HG03139 (cell line): ENCODE data around the gene GPBP1.
A peak's percentile ranks its signal among the peaks of the same experiment; 100 is the strongest.
"Not testable (repeated sequence)": the region's sequence is repeated elsewhere in the genome, so short reads cannot be mapped to it uniquely, and the experiment has no call there.

Experiments
- ATAC-seq: cut with Tn5 transposase; IDR thresholded peaks from one replicate; pipeline ENCODE4 v1.9.1; 2021; ENCODE audit not compliant: unreplicated experiment

Gene GPBP1

GRCh38 chr5:57173319-57174127 lies at the start of gene GPBP1:
Gene GPBP1, plus strand, starts transcription at chr5:57174059. Its CDS starts 40,072 bp downstream, at chr5:57214131.
- peak; percentile 66 for ATAC-seq

GRCh38 chr5:57128325-57128724 lies 45.5 kb upstream of the GPBP1 start:
- no peak for ATAC-seq

GRCh38 chr5:57133574-57133973 lies 40.3 kb upstream of the GPBP1 start:
- ATAC-seq: no peak

- no peak for ATAC-seq
These were observed 36.5 kb upstream of the GPBP1 start for GRCh38 chr5:57137401-57137800.

GRCh38 chr5:57152316-57152715 lies 21.5 kb upstream of the GPBP1 start:
- ATAC-seq: no peak

GRCh38 chr5:57155033-57155432 lies 18.8 kb upstream of the GPBP1 start:
- no peak for ATAC-seq

GRCh38 chr5:57157131-57157530 lies 16.7 kb upstream of the GPBP1 start:
- ATAC-seq: no peak

- ATAC-seq: no peak
These were observed 16.2 kb upstream of the GPBP1 start for GRCh38 chr5:57157666-57158065.

- no peak for ATAC-seq
These were observed 10.3 kb upstream of the GPBP1 start for GRCh38 chr5:57163553-57164006.

- ATAC-seq: no peak
These were observed 9.7 kb upstream of the GPBP1 start for GRCh38 chr5:57164124-57164523.

- ATAC-seq: not testable (repeated sequence)
These were observed 8.7 kb upstream of the GPBP1 start for GRCh38 chr5:57165171-57165570.

- no peak for ATAC-seq
These were observed 7.6 kb upstream of the GPBP1 start for GRCh38 chr5:57166276-57166675.

- no peak for ATAC-seq
These were observed 6.7 kb upstream of the GPBP1 start for GRCh38 chr5:57167201-57167600.

GRCh38 chr5:57170116-57170515 lies 3.7 kb upstream of the GPBP1 start:
- ATAC-seq: not testable (repeated sequence)

- ATAC-seq: no peak
These were observed 1.9 kb upstream of the GPBP1 start for GRCh38 chr5:57171816-57172465.

- no peak for ATAC-seq
These were observed 1.2 kb upstream of the GPBP1 start for GRCh38 chr5:57172466-57173318.

- no peak for ATAC-seq
These were observed 450 bp downstream of the GPBP1 start for GRCh38 chr5:57174128-57174889.

- no peak for ATAC-seq
These were observed 1.1 kb downstream of the GPBP1 start for GRCh38 chr5:57174890-57175510.

GRCh38 chr5:57175551-57176309 lies 1.9 kb downstream of the GPBP1 start:
- no peak for ATAC-seq
